Cerebellar cortex (tissue), 1 donor: ENCODE data around the gene GSTA5.
A peak's percentile ranks its signal among the peaks of the same experiment; 100 is the strongest.
"Not testable (repeated sequence)": the region's sequence is repeated elsewhere in the genome, so short reads cannot be mapped to it uniquely, and the experiment has no call there.

Source experiments
- DNase-seq: peaks from one replicate; pipeline ENCODE4 v3.0.0-alpha.2; 2015; ENCODE audit warnings: low spot score

Gene GSTA5

DNA sequence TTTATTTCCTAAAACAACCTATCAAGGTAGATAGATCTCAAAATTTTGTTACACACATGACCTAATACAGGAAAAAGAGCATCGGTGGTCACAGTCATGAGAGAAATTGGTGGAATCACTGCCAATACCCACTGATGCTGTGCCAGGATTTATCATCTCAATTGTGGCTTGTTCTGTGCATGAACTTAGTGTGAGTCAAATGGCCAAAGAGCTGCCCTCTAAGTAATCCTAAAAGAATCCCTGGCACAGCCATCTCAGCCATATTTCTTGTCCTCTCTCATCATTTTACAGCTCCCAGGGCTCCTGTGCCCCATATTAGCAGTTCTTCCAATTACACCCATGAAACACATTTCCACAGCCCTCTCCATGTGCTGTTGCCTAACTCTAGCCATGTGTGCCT, 6.1 kb downstream of the GSTA5 start:
- no peak for DNase-seq

DNA sequence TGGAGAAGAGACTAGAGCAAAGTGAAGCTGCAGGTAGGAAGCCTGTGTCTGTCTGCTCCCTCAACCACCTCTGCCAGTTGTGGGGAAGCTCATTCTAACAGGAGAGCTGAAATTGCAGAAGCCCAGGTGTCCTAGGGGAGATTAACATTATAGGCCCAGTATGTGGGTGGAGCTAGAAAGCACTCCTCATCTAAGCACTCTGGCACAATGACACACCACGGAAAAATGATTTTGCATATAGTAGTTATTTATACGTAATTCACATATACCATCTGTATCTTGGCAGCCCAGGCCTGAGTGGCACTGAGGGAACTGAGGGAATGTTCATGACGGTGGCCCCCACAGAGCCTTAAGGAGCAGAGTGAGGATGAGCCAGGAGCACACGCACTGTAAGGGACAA, 9.7 kb downstream of the GSTA5 start:
- not testable (repeated sequence) for DNase-seq

DNA sequence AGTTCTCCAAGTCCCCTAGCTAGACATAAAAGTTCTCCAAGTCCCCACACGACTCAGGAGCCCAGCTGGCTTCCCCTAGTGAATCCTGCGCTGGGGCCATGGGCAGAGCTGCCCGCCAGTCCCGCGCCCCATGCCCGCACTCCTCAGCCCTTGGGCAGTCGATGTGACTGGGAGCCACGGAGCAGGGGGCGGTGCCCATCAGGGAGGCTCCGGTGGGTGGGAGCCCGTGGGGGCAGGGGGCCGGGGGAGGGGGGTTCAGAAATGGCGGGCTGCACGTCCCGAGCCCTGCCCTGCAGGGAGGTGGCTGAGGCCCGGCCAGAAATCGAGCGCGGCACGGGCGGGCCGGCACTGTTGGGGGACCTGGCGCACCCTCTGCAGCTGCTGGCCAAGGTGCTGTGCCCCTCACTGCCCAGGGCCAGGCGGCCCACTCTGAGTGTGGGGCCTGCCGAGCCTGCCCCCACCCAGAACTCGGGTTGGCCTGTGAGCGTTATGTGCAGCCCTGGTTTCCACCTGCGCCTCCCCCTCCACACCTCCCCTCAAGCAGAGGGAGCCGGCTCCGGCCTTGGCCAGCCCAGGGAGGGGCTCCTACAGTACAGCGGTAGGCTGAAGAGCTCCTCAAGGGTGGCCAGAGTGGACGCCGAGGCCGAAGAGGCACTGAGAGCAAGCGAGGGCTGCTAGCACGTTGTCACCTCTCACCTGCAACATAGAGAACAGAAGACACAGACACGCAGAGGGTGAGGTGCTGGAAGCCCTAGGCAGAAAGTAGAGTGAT, 11.4 kb downstream of the GSTA5 start:
- no peak for DNase-seq

DNA sequence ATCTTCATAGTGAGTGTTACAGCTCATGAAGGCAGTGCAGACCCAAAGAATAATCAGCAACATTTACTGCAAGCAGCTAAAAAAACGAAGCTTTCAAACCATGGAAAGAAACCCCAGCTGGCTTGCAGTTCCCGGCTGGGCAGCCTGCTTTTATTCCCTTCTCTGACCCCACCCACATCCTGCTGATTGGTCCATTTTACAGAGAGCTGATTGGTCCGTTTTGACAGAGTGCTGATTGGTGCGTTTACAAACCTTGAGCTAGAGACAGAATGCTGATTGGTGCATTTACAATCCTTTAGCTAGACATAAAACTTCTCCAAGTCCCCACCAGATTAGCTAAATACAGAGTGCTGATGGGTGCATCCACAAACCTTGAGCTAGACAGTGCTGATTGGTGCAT, 12.0 kb downstream of the GSTA5 start:
- DNase-seq: not testable (repeated sequence)

DNA sequence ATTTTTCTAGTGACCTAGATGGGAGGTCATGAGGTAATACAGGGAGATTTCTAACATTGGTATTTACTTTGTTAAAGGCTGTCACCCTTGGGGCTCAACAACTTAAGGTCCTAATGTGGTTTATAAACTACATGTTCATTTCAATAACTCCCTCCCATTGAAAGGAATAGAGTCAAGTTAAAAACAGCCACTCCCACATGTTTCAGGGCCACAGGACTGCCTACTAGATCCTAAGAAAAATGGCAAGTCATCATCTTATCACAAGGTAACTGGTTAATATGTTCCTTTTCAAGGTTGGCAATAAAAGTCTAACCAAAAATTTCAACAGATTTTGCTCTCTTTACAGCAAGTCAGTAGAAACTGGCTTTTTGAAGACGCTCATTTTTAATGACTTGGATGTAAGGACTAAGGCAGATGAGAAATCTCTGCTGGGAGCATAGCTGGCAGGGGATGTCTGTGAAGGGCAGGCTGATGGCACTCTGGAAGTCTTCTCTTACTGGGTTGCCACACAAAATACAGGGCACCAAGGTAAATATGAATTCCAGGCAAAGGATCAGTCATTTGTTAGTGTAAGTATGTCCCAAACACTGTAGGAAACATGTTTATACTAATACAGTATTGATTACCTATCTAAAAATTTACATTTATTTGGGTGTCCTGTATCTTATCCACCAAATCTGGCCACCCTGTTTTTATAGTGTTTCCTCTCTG, 13.4 kb downstream of the GSTA5 start:
- DNase-seq: not testable (repeated sequence)

DNA sequence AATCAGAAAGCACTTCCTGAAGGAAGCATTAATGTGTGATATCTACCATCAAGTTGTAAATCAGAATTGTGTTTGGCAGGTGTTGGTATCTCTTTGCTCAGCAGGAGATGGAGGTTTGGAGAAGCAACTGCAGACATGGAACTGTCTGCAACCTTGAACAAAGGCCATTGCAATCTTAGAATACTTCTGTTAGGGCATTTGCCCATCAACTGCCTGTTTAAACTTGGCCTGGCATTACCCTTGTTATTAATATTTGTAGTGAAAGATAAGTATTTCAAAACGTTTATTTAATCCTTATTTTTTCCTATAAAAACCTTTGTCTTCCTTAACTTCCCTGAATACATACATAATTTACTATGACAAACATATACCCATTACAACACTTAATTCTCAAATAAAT, 14.1 kb downstream of the GSTA5 start:
- no peak for DNase-seq

DNA sequence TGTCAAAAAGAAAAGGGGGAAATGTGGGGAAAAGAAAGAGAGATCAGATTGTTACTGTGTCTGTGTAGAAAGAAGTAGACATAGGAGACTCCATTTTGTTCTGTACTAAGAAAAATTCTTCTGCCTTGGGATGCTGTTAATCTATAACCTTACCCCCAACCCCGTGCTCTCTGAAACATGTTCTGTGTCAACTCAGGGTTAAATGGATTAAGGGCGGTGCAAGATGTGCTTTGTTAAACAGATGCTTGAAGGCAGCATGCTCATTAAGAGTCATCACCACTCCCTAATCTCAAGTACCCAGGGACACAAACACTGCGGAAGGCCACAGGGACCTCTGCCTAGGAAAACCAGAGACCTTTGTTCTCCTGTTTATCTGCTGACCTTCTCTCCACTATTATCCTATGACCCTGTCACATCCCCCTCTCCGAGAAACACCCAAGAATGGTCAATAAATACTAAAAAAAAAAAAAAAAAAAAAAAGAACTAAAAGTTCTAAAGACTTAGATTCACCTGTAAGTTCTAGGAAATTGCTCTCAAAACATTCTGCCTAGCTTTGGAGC, 14.6 kb downstream of the GSTA5 start:
- not testable (repeated sequence) for DNase-seq

DNA sequence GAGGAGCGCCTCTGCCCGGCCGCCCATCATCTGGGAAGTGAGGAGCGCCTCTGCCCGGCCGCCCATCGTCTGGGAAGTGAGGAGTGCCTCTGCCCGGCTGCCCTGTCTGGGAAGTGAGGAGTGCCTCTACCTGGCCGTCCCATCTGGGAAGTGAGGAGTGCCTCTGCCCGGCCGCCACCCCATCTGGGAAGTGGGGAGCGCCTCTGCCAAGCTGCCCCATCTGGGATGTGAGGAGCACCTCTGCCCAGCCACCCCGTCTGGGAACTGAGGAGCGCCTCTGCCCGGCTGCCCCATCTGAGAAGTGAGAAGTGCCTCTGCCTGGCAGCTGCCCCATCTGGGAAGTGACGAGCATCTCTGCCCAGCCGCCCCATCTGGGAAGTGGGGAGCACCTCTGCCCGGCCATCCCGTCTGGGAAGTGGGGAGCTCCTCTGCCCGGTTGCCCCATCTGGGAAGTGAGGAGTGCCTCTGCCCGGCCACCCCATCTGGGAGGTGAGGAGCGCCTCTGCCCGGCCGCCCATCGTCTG, 15.3 kb downstream of the GSTA5 start:
- DNase-seq: not testable (repeated sequence)

DNA sequence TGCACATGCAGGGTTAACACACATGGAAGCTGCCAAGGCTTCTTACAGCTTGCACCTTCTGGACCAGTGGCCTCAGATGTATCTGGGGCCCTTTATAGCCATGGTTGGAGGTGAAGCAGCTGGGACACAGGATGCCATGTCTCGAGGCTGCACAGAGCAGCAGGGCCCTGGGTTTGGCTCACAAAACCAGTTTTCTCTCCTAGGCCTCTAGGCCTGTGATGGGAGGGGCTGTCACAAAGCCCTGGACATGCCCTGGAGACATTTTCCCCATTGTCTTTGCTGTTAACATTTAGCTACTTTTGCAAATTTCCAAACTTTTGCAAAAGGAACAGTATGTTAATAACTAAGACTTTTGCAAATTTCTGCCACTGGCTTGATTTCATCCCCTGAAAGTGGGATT, 18.8 kb downstream of the GSTA5 start:
- DNase-seq: no peak

DNA sequence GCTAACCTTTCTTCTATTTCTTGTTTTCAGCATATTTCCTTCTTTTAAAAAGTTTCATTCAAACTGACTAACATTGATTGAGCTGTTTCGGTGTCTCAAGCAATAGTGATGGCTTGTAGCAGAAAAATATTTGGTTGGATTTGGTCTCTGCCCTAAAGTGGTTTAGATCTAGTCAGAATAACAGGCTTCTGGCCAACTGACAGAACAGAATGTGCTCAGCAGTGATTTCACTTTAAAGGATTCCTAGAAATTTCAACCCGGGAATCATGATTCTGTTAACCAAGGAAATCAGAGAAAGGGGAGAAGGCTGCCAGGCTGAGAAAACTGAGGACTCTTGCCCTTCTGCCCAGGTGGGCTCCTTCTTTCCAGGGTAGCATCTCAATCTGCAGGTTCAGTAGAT, 20.4 kb downstream of the GSTA5 start:
- no peak for DNase-seq

DNA sequence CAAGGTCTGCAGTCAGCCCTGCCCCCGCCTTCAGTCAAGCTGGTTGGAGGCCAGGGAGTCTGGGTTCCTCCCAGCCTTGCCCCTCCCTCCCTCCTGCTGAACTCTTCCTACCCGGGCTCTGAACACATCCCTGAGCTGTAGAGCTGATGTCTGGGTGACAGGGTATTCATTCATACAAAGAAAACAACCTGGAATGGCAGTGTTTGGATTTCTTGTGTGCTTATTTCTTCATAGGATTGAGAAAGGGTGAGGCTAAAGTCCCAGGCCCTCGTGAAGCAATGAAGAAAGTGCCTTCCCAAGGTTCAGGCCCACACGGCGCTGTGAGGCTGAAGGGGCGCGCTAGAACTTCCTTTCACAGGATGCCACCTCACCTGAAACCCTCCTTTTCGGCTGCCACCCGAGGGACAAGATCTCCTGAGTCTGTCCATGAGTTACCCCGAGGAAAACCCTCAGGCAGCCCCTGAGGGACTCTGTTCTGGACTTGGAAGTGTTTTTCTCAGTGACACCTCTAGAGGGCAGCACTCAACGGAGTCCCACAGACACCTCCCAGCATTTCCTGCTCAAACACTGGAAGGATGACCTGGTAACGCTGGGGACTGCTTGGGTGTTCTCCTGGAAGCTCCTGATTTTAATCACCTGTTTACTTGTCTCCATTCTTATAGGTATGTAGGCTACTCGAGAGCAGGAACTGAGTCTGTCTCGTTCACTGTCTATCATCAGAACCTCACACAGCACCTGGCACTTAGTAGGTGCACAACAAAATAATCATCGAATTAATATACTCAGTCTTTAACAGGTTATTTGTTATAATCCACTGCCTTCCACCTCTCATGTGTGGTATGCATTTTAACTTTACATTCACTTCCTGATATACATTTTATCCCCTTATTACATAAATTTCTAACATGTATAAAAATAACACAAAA, 25.2 kb downstream of the GSTA5 start:
- DNase-seq: peak; percentile 33

DNA sequence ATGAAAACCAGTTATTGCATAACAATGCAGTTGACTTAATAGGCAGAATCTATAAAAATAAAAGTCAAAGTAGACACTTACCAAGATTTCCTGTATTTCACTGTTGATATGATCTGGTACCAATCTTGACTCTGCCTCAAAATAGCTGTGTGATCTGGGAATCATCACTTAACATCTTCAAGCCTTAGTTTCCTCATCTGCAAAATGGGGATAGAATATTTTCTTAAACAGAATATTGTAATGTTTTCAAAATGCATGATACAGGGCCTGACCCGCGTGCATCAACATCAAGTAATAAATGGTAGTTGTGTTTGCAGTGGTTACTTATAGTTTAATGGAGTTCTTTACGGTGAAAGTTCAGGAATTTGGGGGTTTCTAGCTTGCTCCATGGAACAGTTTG, 26.1 kb downstream of the GSTA5 start:
- not testable (repeated sequence) for DNase-seq

DNA sequence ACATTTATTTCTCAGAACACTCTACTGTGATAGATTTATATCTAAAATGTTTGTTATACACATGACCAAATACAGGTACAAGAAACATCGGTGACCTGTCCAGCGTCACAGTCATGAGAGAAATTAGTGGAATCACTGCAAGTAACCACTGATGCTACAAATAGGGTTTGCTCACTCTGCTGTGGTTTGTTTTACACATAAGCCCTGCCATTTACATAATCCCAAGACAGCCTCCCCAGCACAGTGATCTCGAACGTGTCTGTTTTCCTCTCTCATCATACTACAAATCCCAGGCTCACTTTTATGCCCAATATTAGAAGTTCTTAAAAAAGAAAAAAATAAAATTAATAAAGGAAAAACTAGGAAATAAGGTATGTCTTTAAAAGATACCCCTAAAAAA, 30.8 kb downstream of the GSTA5 start:
- not testable (repeated sequence) for DNase-seq

DNA sequence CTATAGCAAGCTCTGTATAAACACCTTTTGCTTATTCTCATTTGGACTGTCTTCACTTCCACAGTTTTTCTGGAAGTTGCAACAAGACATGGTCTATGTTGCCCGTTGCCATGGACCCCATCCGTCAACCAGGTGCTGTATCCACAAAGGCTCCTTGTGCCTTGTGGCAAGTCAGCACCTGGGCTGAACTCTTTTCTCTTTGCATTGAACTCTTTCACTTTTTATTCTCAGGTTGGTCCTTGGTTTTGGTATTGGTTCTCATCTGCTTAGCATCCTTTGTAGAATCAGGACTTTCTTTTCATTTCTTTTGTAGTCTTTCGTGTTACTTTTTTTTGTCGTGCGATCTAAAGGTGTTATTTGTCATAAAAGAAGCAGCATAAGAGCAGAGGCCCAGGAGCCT, 32.0 kb downstream of the GSTA5 start:
- DNase-seq: no peak

DNA sequence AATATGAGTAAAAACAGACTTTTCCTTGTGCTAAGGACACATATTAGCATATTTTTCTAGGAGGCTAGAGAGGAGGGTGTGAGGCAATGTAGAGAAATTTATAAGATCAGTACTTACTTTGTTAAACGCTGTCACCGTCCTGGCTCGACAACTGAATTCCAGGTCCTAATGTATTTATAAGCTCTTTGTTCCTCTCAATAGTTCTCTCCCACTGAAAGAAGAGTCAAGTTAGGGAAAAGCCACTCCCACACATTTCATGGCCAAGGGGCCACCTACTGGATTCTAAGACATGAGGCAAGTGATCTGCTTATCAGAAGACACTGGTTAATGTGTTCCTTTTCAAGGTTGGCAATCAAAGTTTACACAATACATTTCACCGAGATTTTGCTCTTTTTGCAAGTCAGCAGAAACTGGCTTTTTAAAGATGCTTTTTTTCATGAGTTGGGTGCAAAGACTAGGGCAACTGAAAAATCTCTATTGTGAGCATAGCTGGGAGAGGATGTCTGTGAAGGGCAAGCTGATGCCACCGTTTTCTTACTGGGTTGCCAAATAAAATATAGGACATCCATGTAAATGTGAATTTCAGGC, 36.9 kb downstream of the GSTA5 start, which contains the start of gene GSTA1:
Gene GSTA1, minus strand, starts transcription at position 149 of the 588 bp plus-strand sequence. CDS start 4,549 bp downstream, outside the sequence.
- not testable (repeated sequence) for DNase-seq

DNA sequence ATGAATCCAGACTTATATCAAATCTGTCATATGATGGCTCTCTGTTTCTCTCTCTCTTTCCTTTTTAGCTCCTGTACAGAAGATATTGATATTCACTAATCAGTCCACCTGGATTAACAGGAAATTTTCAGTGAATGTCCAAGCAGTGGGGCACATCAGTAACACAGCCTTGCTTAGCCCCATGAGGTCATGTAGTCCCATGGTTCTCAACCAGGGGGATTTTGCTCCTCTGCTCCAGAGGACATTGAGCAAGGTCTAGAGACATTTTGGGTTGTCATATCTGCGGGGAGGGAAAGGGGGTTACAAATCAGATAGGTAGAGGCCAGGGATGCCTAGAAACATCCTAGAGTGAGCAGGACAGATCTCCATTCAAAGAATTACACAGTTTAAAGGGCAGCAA, 37.8 kb downstream of the GSTA5 start:
- DNase-seq: no peak

DNA sequence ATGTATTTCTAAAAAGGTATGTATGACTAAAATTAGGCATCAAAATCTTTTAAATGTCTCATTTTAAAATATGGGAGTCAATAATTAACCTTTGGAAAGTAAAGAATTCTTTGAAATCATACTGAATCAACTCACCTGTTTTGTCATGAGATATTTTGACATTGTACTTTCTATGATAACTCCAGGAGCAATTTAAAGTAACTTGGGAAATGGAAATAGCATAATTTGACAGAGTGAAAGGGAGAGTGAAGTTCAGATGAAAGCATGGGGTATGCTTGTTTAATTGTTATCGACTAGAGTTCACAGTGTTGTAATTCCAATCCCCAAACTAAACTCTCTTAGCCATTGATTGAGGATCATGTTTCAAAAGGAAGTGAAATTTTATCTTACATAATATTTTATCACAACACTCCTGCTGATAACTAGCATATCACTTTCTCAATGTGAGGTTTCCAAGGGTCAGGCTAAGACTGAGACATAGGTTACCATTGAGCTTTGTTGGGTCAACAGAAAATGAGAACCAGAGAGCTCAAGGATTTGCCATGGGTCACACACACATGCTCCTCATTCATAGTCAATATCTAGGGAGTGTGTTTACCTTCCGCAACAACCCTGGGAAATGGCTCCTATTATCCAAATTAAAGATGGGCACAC, 39.3 kb downstream of the GSTA5 start:
- DNase-seq: no peak

DNA sequence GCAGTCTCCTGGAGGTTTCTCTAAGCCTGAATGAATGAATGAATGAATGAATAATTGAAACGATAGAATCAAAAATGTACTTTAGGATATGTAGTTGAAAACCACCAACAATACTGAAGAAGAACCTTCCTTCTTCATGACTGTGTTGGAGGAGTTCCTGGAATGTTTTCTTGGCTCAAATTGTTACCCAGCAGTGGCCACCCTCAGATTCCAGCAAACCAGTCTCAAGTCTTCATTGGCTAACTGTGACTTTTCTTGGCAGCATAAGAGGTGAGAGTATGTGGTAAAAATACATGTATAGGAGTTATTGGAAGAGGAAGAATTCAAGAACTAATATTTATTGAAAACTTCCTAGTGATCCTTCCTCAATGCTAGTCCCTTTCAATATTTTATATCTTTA, 41.3 kb downstream of the GSTA5 start:
- DNase-seq: not testable (repeated sequence)

DNA sequence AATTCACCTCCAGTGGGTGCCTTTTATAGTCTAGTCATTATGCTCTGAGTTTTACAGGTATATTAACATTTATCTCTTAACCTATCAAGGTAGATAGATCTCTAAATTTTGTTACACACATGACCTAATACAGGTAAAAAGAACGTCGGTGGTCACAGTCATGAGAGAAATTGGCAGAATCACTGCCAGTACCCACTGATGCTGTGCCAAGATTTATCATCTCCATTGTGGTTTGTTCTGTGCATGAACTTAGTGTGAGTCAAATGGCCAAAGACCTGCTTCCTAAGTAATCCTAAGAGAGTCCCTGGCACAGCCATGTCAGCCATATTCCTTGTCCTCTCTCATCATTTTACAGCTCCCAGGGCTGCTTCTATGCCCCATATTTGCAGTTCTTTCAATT, 46.2 kb downstream of the GSTA5 start:
- not testable (repeated sequence) for DNase-seq

DNA sequence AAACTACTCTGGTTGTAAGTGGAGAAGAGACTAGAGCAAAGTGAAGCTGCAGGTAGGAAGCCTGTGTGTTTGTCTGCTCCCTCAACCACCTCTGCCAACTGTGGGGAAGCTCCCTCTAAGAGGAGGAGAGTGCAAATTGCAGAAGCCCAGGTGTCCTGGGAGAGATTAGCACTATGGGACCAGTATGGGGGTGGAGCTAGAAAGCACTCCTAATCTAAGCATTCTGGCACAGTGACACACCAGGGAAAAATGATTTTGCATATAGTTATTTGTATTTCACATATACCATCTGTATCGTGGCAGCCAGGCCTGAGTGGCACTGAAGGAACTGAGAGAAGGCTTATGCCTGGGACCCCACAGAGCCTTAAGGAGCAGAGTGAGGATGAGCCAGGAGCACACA, 49.8 kb downstream of the GSTA5 start:
- DNase-seq: no peak

DNA sequence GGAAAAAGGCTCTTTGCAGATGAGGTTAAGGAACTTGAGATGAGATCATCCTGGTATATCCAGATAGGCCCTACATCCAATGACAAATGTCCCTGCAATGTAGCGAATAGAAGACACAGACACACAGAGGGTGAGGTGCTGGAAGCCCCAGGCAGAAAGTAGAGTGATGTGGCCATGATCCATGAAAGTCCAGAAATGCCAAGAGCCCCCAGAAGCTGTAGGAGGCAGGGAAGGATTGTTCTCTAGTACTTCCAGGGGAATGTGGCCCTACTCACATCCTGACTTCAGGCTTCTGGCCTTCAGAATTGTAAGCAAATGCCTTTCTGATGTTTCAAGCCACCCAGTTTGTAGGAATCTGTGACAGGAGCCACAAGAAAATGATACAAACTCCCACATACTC, 51.0 kb downstream of the GSTA5 start:
- not testable (repeated sequence) for DNase-seq
